Activated T-cell treated with anti-CD3 and anti-CD28 coated beads, Interleukin-2, amount 50 U/mL, for 24 hours (primary cell): ENCODE data around the gene C1orf141.
A peak's percentile ranks its signal among the peaks of the same experiment; 100 is the strongest.
"Not testable (repeated sequence)": the region's sequence is repeated elsewhere in the genome, so short reads cannot be mapped to it uniquely, and the experiment has no call there.

Experiments used
- DNase-seq: peaks from one replicate; pipeline ENCODE4 v3.0.0-alpha.2; 2020
- H3K27ac Mint-ChIP-seq: 2 replicates; pipeline ENCODE4 v1.8.0; 2020; ENCODE audit warnings: mild to moderate bottlenecking, mixed read lengths
- H3K27me3 Mint-ChIP-seq: 2 replicates; pipeline ENCODE4 v1.8.0; 2020; ENCODE audit warnings: mixed read lengths
- H3K36me3 Mint-ChIP-seq: 2 replicates; pipeline ENCODE4 v1.8.0; 2020; ENCODE audit warnings: low read depth, mixed read lengths
- H3K4me1 Mint-ChIP-seq: 2 replicates; pipeline ENCODE4 v1.8.0; 2020; ENCODE audit warnings: low read depth, mixed read lengths
- H3K4me3 Mint-ChIP-seq: 2 replicates; pipeline ENCODE4 v1.8.0; 2020; ENCODE audit warnings: mild to moderate bottlenecking, moderate library complexity, mixed read lengths
- H3K9me3 Mint-ChIP-seq: 2 replicates; pipeline ENCODE4 v1.8.0; 2020; ENCODE audit warnings: mixed read lengths

Gene C1orf141

GRCh38 chr1:67150931-67151330 is 16.2 kb upstream of the C1orf141 start:
- Mint-ChIP-seq H3K4me3 (no peak overlapping the region), H3K9me3 (no peaks in the 10 kb centered on the region), H3K27me3 (peaks cover 11% of the 10 kb centered on the region), H3K36me3 (no peaks in the 10 kb centered on the region), H3K4me1 (peaks cover 31% of the 10 kb centered on the region), H3K27ac (no peak overlapping the region)
- DNase-seq, result no peak

GRCh38 chr1:67149179-67149770 is 14.5 kb upstream of the C1orf141 start:
- H3K36me3 Mint-ChIP-seq, result no peaks in the 10 kb centered on the region
- no peak overlapping the region for H3K4me3 Mint-ChIP-seq
- DNase-seq, result peak; percentile 68
- H3K27ac Mint-ChIP-seq, result peak overlapping the region; percentile 40
- H3K4me1 Mint-ChIP-seq, result peaks cover 39% of the 10 kb centered on the region
- no peaks in the 10 kb centered on the region for H3K9me3 Mint-ChIP-seq
- H3K27me3 Mint-ChIP-seq, result peaks cover 11% of the 10 kb centered on the region

- Mint-ChIP-seq H3K4me1 (peaks cover 42% of the 10 kb centered on the region), H3K4me3 (no peak overlapping the region), H3K9me3 (no peaks in the 10 kb centered on the region), H3K27ac (peak overlapping the region; percentile 40), H3K36me3 (no peaks in the 10 kb centered on the region), H3K27me3 (peaks cover 11% of the 10 kb centered on the region)
- no peak for DNase-seq
Observed at GRCh38 chr1:67148516-67149178, 13.9 kb upstream of the C1orf141 start.

GRCh38 chr1:67147973-67148372 is 13.2 kb upstream of the C1orf141 start:
- Mint-ChIP-seq H3K27me3 (peaks cover 11% of the 10 kb centered on the region), H3K4me1 (peaks cover 49% of the 10 kb centered on the region)
- H3K9me3 Mint-ChIP-seq, H3K27ac Mint-ChIP-seq, H3K36me3 Mint-ChIP-seq, DNase-seq, H3K4me3 Mint-ChIP-seq: not testable (repeated sequence)

- H3K9me3 Mint-ChIP-seq, result no peaks in the 10 kb centered on the region
- H3K4me1 Mint-ChIP-seq, result peaks cover 54% of the 10 kb centered on the region
- DNase-seq, result no peak
- H3K36me3 Mint-ChIP-seq, result no peaks in the 10 kb centered on the region
- H3K27me3 Mint-ChIP-seq, result peaks cover 3% of the 10 kb centered on the region
- no peak overlapping the region for H3K27ac Mint-ChIP-seq
- H3K4me3 Mint-ChIP-seq, result no peak overlapping the region
Observed at GRCh38 chr1:67146539-67146938, 11.8 kb upstream of the C1orf141 start.

- Mint-ChIP-seq H3K27ac (no peak overlapping the region), H3K9me3 (no peaks in the 10 kb centered on the region), H3K4me3 (no peak overlapping the region), H3K4me1 (peaks cover 51% of the 10 kb centered on the region), H3K27me3 (peaks cover 2% of the 10 kb centered on the region), H3K36me3 (no peaks in the 10 kb centered on the region)
- DNase-seq, result no peak
Observed at GRCh38 chr1:67146101-67146500, 11.3 kb upstream of the C1orf141 start.

GRCh38 chr1:67144696-67145095 is 9.9 kb upstream of the C1orf141 start:
- no peak overlapping the region for H3K27ac Mint-ChIP-seq
- no peaks in the 10 kb centered on the region for H3K36me3 Mint-ChIP-seq
- H3K9me3 Mint-ChIP-seq, result no peaks in the 10 kb centered on the region
- DNase-seq, result no peak
- H3K27me3 Mint-ChIP-seq, result no peaks in the 10 kb centered on the region
- no peak overlapping the region for H3K4me3 Mint-ChIP-seq
- H3K4me1 Mint-ChIP-seq, result peaks cover 46% of the 10 kb centered on the region

GRCh38 chr1:67143966-67144365 is 9.2 kb upstream of the C1orf141 start:
- no peak for DNase-seq
- peaks cover 40% of the 10 kb centered on the region for H3K4me1 Mint-ChIP-seq
- H3K36me3 Mint-ChIP-seq, result no peaks in the 10 kb centered on the region
- no peaks in the 10 kb centered on the region for H3K27me3 Mint-ChIP-seq
- H3K27ac Mint-ChIP-seq, result no peak overlapping the region
- no peaks in the 10 kb centered on the region for H3K9me3 Mint-ChIP-seq
- no peak overlapping the region for H3K4me3 Mint-ChIP-seq

GRCh38 chr1:67142931-67143330 is 8.2 kb upstream of the C1orf141 start:
- Mint-ChIP-seq H3K27ac (peak overlapping the region; percentile 13), H3K4me3 (no peak overlapping the region), H3K4me1 (peaks cover 35% of the 10 kb centered on the region), H3K36me3 (no peaks in the 10 kb centered on the region), H3K27me3 (no peaks in the 10 kb centered on the region), H3K9me3 (no peaks in the 10 kb centered on the region)
- no peak for DNase-seq

GRCh38 chr1:67141832-67142231 is 7.1 kb upstream of the C1orf141 start:
- not testable (repeated sequence) for H3K4me3 Mint-ChIP-seq, H3K27ac Mint-ChIP-seq, H3K36me3 Mint-ChIP-seq, H3K9me3 Mint-ChIP-seq, DNase-seq, H3K27me3 Mint-ChIP-seq
- H3K4me1 Mint-ChIP-seq, result peaks cover 35% of the 10 kb centered on the region

GRCh38 chr1:67140460-67140859 is 5.7 kb upstream of the C1orf141 start:
- H3K4me3 Mint-ChIP-seq, result no peak overlapping the region
- no peaks in the 10 kb centered on the region for H3K36me3 Mint-ChIP-seq
- peaks cover 27% of the 10 kb centered on the region for H3K4me1 Mint-ChIP-seq
- H3K27ac Mint-ChIP-seq, result no peak overlapping the region
- no peaks in the 10 kb centered on the region for H3K9me3 Mint-ChIP-seq
- no peaks in the 10 kb centered on the region for H3K27me3 Mint-ChIP-seq
- no peak for DNase-seq

GRCh38 chr1:67138813-67139499 is 4.2 kb upstream of the C1orf141 start:
- H3K4me1 Mint-ChIP-seq, result peaks cover 31% of the 10 kb centered on the region
- DNase-seq, result no peak
- H3K4me3 Mint-ChIP-seq, result no peak overlapping the region
- H3K9me3 Mint-ChIP-seq, result no peaks in the 10 kb centered on the region
- no peaks in the 10 kb centered on the region for H3K36me3 Mint-ChIP-seq
- no peak overlapping the region for H3K27ac Mint-ChIP-seq
- peaks cover 7% of the 10 kb centered on the region for H3K27me3 Mint-ChIP-seq

GRCh38 chr1:67137307-67137753 is 2.6 kb upstream of the C1orf141 start:
- peaks cover 7% of the 10 kb centered on the region for H3K27me3 Mint-ChIP-seq
- no peaks in the 10 kb centered on the region for H3K9me3 Mint-ChIP-seq
- H3K4me1 Mint-ChIP-seq, result peaks cover 19% of the 10 kb centered on the region
- no peak overlapping the region for H3K4me3 Mint-ChIP-seq
- no peak for DNase-seq
- H3K36me3 Mint-ChIP-seq, result no peaks in the 10 kb centered on the region
- no peak overlapping the region for H3K27ac Mint-ChIP-seq

- no peaks in the 10 kb centered on the region for H3K9me3 Mint-ChIP-seq
- no peaks in the 10 kb centered on the region for H3K36me3 Mint-ChIP-seq
- peaks cover 13% of the 10 kb centered on the region for H3K4me1 Mint-ChIP-seq
- no peak overlapping the region for H3K27ac Mint-ChIP-seq
- DNase-seq, result no peak
- H3K27me3 Mint-ChIP-seq, result peaks cover 7% of the 10 kb centered on the region
- H3K4me3 Mint-ChIP-seq, result no peak overlapping the region
Observed at GRCh38 chr1:67135354-67135753, 584 bp upstream of the C1orf141 start.

GRCh38 chr1:67133177-67133576 is 1.6 kb downstream of the C1orf141 start:
- Mint-ChIP-seq H3K9me3 (no peaks in the 10 kb centered on the region), H3K4me3 (no peak overlapping the region), H3K27me3 (peaks cover 7% of the 10 kb centered on the region), H3K36me3 (no peaks in the 10 kb centered on the region), H3K27ac (no peak overlapping the region), H3K4me1 (peaks cover 13% of the 10 kb centered on the region)
- no peak for DNase-seq
